K562 (cell line): ENCODE data around the gene PCNX3. TPM values are rescaled to one million over a fixed set of nuclear protein-coding genes. Genes with fewer than 3 reads are reported as not detected.

Experiments used
- CBFA2T2 ChIP-seq: fragments of 450-650 bp; conservative IDR thresholded peaks from 2 replicates; pipeline ENCODE4 v1.6.1; 2017; ENCODE audit warnings: mild to moderate bottlenecking
- DACH1 ChIP-seq: fragments of 450-650 bp; IDR thresholded peaks from 2 replicates; pipeline ENCODE4 v1.6.1; 2018; ENCODE audit not compliant: partially characterized antibody
- DLX4 ChIP-seq: fragments of 250-450 bp; sonication (Bioruptor Pico); IDR thresholded peaks from 2 replicates; pipeline ENCODE4 v1.6.1; 2021; ENCODE audit warnings: mild to moderate bottlenecking
- ELK3 ChIP-seq: fragments of 450-650 bp; formaldehyde crosslinking; IDR thresholded peaks from 2 replicates; pipeline ENCODE4 v1.4.0; 2020; ENCODE audit warnings: mild to moderate bottlenecking
- GABPA ChIP-seq: fragments of 200-800 bp; sonication (Bioruptor generic); conservative IDR thresholded peaks from 2 replicates; pipeline ENCODE4 v1.6.1; 2016; ENCODE audit warnings: low read depth, missing genetic modification characterization, missing compliant biosample characterization
- HES1 ChIP-seq: fragments of 450-650 bp; IDR thresholded peaks from 2 replicates; pipeline ENCODE4 v1.6.1; 2016; ENCODE audit warnings: low read depth, mild to moderate bottlenecking, moderate library complexity
- POLR2H ChIP-seq: IDR thresholded peaks from 2 replicates; pipeline ENCODE4 v1.6.1; 2016; ENCODE audit warnings: missing genetic modification characterization, low read depth, mild to moderate bottlenecking, control low read depth, missing compliant biosample characterization, moderate library complexity
- SP1 ChIP-seq: sonication (generic); formaldehyde crosslinking; IDR thresholded peaks from 2 replicates; pipeline ENCODE4 v1.8.1; 2022; ENCODE audit warnings: mild to moderate bottlenecking, missing genetic modification reagents
- TCF7 ChIP-seq: sonication (generic); IDR thresholded peaks from 2 replicates; pipeline ENCODE4 v1.6.1; 2016; ENCODE audit warnings: antibody characterized with exemption, borderline replicate concordance
- THAP12 ChIP-seq: fragments of 250-450 bp; sonication (Bioruptor Pico); IDR thresholded peaks from 2 replicates; pipeline ENCODE4 v1.9.0; 2021; ENCODE audit warnings: mild to moderate bottlenecking, inconsistent platforms
- ZFP30 ChIP-seq: fragments of 250-450 bp; sonication (Bioruptor Pico); IDR thresholded peaks from 2 replicates; pipeline ENCODE4 v1.8.0; 2022; ENCODE audit warnings: moderate library complexity, mild to moderate bottlenecking, inconsistent platforms, borderline replicate concordance
- ZNF57 ChIP-seq: fragments of 450-650 bp; formaldehyde crosslinking; IDR thresholded peaks from 2 replicates; pipeline ENCODE4 v1.4.0; 2020; ENCODE audit warnings: mild to moderate bottlenecking, moderate library complexity
- polyA plus RNA-seq, 8 experiments: library from polyadenylated mRNA; depleted of rRNA in 4 of 8; stranded (reverse) in 5 of 8; unstranded in 3 of 8; fragments of >200 nt; fragmentation: Nextera tagmentation in 2 of 8; fragmentation: Illumina TruSeq in 1 of 8; extraction: Ambion mirVana in 2 of 8; extraction: Trizol in 1 of 8; gene quantifications; 2 replicates each; pipeline versions ENCODE4 v1.2.1 to v1.2.3, GENCODE V29; 2011 to 2014; ENCODE audit warnings: inconsistent platforms in 1 of 8, missing spikeins in 1 of 8
- total RNA-seq, 7 experiments: library from RNA; depleted of rRNA in 6 of 7; stranded (reverse); fragments of >200 nt in 6 of 7; fragmentation: Illumina TruSeq in 2 of 7; extraction: Trizol in 2 of 7; gene quantifications; 2 replicates each; pipeline versions ENCODE4 v1.2.1 to v1.2.3, GENCODE V29; 2011 to 2021; ENCODE audit warnings: low replicate concordance in 1 of 7
- TF ChIP-seq, protein P1 (sequence below): sonication (generic); formaldehyde crosslinking; IDR thresholded peaks from 2 replicates; pipeline ENCODE4 v1.8.0; 2022; ENCODE audit warnings: mild to moderate bottlenecking, missing genetic modification reagents, borderline replicate concordance
- TF ChIP-seq, protein P2 (sequence below): sonication (generic); formaldehyde crosslinking; IDR thresholded peaks from 2 replicates; pipeline ENCODE4 v1.8.0; 2022; ENCODE audit warnings: mild to moderate bottlenecking, missing genetic modification reagents

Gene PCNX3
- total and polyA plus RNA-seq, 9 of the 15 experiments (the other 6 are each of a cell fraction or from before 2014, with no cell fraction given) = 0.11 to 47.8 (median 12.8) TPM

DNA sequence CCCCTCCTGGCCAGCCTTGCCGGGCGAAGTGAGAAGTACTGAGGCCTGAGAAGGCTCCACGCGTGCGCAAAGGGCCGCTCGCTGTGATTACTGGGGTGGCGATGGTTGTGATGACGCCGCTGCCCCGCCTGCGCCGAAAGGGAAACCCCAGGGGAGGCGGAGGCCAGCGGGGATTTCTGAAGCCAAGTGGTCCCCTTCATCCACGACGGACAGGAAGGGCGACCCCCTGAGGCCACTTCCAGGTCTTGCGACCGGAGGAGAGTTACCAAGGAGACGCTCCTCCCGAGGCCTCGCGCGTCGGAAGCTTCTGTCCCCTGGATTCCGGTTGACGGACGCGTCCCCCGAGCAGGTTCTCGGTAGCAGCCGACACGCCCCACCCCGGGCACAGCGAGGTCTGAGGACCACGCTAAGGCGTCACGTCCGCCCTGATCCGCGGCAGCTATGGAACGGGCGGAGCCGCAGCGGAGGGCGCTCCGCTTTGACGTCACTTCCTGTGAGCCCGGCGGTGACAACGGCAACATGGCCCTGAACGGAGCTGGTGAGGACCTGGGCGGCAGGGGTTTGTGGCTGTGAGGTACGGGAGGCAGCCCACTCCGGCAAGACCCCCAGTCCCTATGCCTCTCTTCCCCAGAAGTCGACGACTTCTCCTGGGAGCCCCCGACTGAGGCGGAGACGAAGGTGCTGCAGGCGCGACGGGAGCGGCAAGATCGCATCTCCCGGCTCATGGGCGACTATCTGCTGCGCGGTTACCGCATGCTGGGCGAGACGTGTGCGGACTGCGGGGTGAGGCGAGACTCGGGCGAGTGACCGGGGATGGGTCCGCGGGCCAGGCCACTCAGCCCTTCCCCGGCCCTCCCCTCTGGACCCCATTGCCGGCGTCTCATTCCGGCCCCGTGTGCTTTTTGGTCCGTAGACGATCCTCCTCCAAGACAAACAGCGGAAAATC, 45.3 kb upstream of the PCNX3 start, which contains the start of gene ZNRD2 (continued):
- TF ChIP-seq, protein P1, sequence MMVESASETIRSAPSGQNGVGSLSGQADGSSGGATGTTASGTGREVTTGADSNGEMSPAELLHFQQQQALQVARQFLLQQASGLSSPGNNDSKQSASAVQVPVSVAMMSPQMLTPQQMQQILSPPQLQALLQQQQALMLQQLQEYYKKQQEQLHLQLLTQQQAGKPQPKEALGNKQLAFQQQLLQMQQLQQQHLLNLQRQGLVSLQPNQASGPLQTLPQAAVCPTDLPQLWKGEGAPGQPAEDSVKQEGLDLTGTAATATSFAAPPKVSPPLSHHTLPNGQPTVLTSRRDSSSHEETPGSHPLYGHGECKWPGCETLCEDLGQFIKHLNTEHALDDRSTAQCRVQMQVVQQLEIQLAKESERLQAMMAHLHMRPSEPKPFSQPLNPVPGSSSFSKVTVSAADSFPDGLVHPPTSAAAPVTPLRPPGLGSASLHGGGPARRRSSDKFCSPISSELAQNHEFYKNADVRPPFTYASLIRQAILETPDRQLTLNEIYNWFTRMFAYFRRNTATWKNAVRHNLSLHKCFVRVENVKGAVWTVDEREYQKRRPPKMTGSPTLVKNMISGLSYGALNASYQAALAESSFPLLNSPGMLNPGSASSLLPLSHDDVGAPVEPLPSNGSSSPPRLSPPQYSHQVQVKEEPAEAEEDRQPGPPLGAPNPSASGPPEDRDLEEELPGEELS (CRISPR knock-in tag) = no peak
- TF ChIP-seq SP1 (CRISPR knock-in tag) (peak; percentile 100), ZFP30 (CRISPR knock-in tag) (no peak), THAP12 (no peak), TCF7 (0 out of 2 replicates have a peak, but pooled peaks have one; percentile 72), ZNF57 (CRISPR knock-in tag) (no peak), DACH1 (no peak), CBFA2T2 (no peak), GABPA (tag) (peak; percentile 99), POLR2H (no peak), ELK3 (no peak), HES1 (no peak), DLX4 (no peak)
- TF ChIP-seq, protein P2, sequence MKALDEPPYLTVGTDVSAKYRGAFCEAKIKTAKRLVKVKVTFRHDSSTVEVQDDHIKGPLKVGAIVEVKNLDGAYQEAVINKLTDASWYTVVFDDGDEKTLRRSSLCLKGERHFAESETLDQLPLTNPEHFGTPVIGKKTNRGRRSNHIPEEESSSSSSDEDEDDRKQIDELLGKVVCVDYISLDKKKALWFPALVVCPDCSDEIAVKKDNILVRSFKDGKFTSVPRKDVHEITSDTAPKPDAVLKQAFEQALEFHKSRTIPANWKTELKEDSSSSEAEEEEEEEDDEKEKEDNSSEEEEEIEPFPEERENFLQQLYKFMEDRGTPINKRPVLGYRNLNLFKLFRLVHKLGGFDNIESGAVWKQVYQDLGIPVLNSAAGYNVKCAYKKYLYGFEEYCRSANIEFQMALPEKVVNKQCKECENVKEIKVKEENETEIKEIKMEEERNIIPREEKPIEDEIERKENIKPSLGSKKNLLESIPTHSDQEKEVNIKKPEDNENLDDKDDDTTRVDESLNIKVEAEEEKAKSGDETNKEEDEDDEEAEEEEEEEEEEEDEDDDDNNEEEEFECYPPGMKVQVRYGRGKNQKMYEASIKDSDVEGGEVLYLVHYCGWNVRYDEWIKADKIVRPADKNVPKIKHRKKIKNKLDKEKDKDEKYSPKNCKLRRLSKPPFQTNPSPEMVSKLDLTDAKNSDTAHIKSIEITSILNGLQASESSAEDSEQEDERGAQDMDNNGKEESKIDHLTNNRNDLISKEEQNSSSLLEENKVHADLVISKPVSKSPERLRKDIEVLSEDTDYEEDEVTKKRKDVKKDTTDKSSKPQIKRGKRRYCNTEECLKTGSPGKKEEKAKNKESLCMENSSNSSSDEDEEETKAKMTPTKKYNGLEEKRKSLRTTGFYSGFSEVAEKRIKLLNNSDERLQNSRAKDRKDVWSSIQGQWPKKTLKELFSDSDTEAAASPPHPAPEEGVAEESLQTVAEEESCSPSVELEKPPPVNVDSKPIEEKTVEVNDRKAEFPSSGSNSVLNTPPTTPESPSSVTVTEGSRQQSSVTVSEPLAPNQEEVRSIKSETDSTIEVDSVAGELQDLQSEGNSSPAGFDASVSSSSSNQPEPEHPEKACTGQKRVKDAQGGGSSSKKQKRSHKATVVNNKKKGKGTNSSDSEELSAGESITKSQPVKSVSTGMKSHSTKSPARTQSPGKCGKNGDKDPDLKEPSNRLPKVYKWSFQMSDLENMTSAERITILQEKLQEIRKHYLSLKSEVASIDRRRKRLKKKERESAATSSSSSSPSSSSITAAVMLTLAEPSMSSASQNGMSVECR (CRISPR knock-in tag) = peak; percentile 97
